ENCODE results near the gene SPACA7.

DNA sequence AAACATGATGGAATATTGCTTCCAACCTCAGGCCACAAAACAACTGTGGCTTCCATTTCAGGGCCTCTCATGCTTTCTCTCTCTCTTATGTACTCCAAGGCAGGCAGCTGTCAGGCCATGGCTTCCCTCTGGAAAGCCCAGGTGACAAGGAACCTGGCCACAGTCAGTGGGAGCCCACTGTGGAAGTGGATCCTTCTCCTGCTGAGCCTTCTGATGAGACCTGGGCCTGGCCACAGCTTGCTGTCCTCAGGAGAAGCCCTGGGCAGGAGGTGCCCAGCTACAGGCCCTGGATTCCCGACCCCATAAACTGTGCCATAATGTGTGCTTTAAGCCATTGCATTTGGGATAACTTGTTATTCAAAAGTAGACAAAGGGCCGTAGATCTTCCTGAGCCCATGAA is 71.2 kb downstream of the SPACA7 start:
- TF ChIP-seq CTCF (IDR thresholded peaks at IDR 0.05) (no peak), POLR2A (IDR thresholded peaks at IDR 0.05) (no peak), POLR2AphosphoS5 (IDR thresholded peaks at IDR 0.05) (no peak)
